ENCODE measurements around the gene TMEM141. TPM values are rescaled to one million over a fixed set of nuclear protein-coding genes. Genes with fewer than 3 reads are reported as not detected.
"Not testable (repeated sequence)": the region's sequence is repeated elsewhere in the genome, so short reads cannot be mapped to it uniquely, and the experiment has no call there.

Gene TMEM141
- total RNA-seq, 1 experiment from 2014 or later = 70.4 TPM

GRCh38 chr9:136796238-136796774 lies 5.2 kb downstream of the TMEM141 start, which contains the start of gene CCDC183:
Gene CCDC183, plus strand, starts transcription at chr9:136796338. Its CDS starts 60 bp downstream, at chr9:136796398.
- ChIA-PET POLR2A (no interaction called here), CTCF (no interaction called here)
- no peak within 1 kb of the TSS for H3K4me3 Mint-ChIP-seq (ENCODE audit: unreplicated experiment)
- no peaks in the 10 kb centered on the region for H3K27me3 Mint-ChIP-seq (ENCODE audit: insufficient read depth, unreplicated experiment)
- peaks cover 29% of the 10 kb centered on the region for H3K36me3 Mint-ChIP-seq (ENCODE audit: insufficient read depth, unreplicated experiment)
- no peak for TF ChIP-seq CTCF (IDR thresholded peaks at IDR 0.05; ENCODE audit: unreplicated experiment)
- H3K9me3 Mint-ChIP-seq (ENCODE audit: unreplicated experiment) = no peaks in the 10 kb centered on the region
- H3K4me1 Mint-ChIP-seq (ENCODE audit: insufficient read depth, unreplicated experiment) = peaks cover 14% of the 10 kb centered on the region
- intact Hi-C loops (cut with micrococcal nuclease) = no loop called here
- no peak for DNase-seq (ENCODE audit: unreplicated experiment)
- H3K27ac Mint-ChIP-seq (ENCODE audit: low read depth, unreplicated experiment) = no peak within 1 kb of the TSS
- no TSS peak for BruUV-seq (replicated peaks)

- H3K9me3 Mint-ChIP-seq (ENCODE audit: unreplicated experiment); H3K4me3 Mint-ChIP-seq (ENCODE audit: unreplicated experiment); H3K27ac Mint-ChIP-seq (ENCODE audit: low read depth, unreplicated experiment); H3K27me3 Mint-ChIP-seq (ENCODE audit: insufficient read depth, unreplicated experiment); intact Hi-C loops (cut with micrococcal nuclease); BruUV-seq (replicated peaks); DNase-seq (ENCODE audit: unreplicated experiment); CTCF ChIA-PET; POLR2A ChIA-PET: not testable (repeated sequence)
- peaks cover 14% of the 10 kb centered on the region for H3K4me1 Mint-ChIP-seq (ENCODE audit: insufficient read depth, unreplicated experiment)
- peaks cover 29% of the 10 kb centered on the region for H3K36me3 Mint-ChIP-seq (ENCODE audit: insufficient read depth, unreplicated experiment)
Observed at GRCh38 chr9:136796775-136797347, 5.7 kb downstream of the TMEM141 start.

- no peak overlapping the region for H3K4me3 Mint-ChIP-seq (ENCODE audit: unreplicated experiment)
- intact Hi-C loops (cut with micrococcal nuclease) = no loop called here
- ChIA-PET POLR2A (interaction anchor here (1.0 to 1.8 kb wide), 2 partner anchors 8 to 11 kb away, joined by 4 read pairs; no protein-coding TSS in a partner anchor), CTCF (interaction anchor here (1.2 kb wide), 2 partner anchors 15 to 43 kb away, joined by 3 to 5 read pairs; no protein-coding TSS in a partner anchor)
- no TSS peak for BruUV-seq (replicated peaks)
- peaks cover 16% of the 10 kb centered on the region for H3K36me3 Mint-ChIP-seq (ENCODE audit: insufficient read depth, unreplicated experiment)
- H3K9me3 Mint-ChIP-seq (ENCODE audit: unreplicated experiment) = no peaks in the 10 kb centered on the region
- peaks cover 14% of the 10 kb centered on the region for H3K4me1 Mint-ChIP-seq (ENCODE audit: insufficient read depth, unreplicated experiment)
- H3K27ac Mint-ChIP-seq (ENCODE audit: low read depth, unreplicated experiment) = no peak overlapping the region
- no peaks in the 10 kb centered on the region for H3K27me3 Mint-ChIP-seq (ENCODE audit: insufficient read depth, unreplicated experiment)
- no peak for TF ChIP-seq CTCF (IDR thresholded peaks at IDR 0.05; ENCODE audit: unreplicated experiment)
- DNase-seq (ENCODE audit: unreplicated experiment) = no peak
Observed at GRCh38 chr9:136798708-136799078, 7.5 kb downstream of the TMEM141 start.

- Mint-ChIP-seq H3K36me3 (ENCODE audit: insufficient read depth, unreplicated experiment) (peaks cover 13% of the 10 kb centered on the region), H3K9me3 (ENCODE audit: unreplicated experiment) (no peaks in the 10 kb centered on the region), H3K27me3 (ENCODE audit: insufficient read depth, unreplicated experiment) (no peaks in the 10 kb centered on the region), H3K4me1 (ENCODE audit: insufficient read depth, unreplicated experiment) (peaks cover 14% of the 10 kb centered on the region), H3K4me3 (ENCODE audit: unreplicated experiment) (no peak overlapping the region), H3K27ac (ENCODE audit: low read depth, unreplicated experiment) (no peak overlapping the region)
- CTCF ChIA-PET = interaction anchor here (1.2 kb wide), 2 partner anchors 15 to 42 kb away, joined by 3 to 5 read pairs; no protein-coding TSS in a partner anchor
- POLR2A ChIA-PET = interaction anchor here (0.7 to 1.8 kb wide), 5 partner anchors 8 to 1180 kb away, joined by 3 to 8 read pairs (median 4); partner anchors contain the start of gene TMEM141
- BruUV-seq (replicated peaks) = no TSS peak
- no peak for TF ChIP-seq CTCF (IDR thresholded peaks at IDR 0.05; ENCODE audit: unreplicated experiment)
- no peak for DNase-seq (ENCODE audit: unreplicated experiment)
- intact Hi-C loops (cut with micrococcal nuclease) = no loop called here
Observed at GRCh38 chr9:136799079-136799853, 8.1 kb downstream of the TMEM141 start.

Data from MCF 10A (cell line).